Uterus (tissue), 4 donors: ENCODE results near the gene SLIT3. TPM values are rescaled to one million over a fixed set of nuclear protein-coding genes. Genes with fewer than 3 reads are reported as not detected.

ENCODE experiments used
- DNase-seq, 2 donors: peaks; one replicate each; pipeline ENCODE4 v3.0.0-alpha.2; 2019 to 2020
- H3K27ac ChIP-seq, 2 donors: fragments of 200-600 bp; sonication (generic); 1 replicate in 1 of 2; 2 replicates in 1 of 2; pipeline ENCODE4 v1.5.1; 2016 to 2018
- H3K27me3 ChIP-seq, 2 donors: fragments of 200-600 bp; sonication (generic); one replicate each; pipeline ENCODE4 v1.5.1; 2018 to 2019; ENCODE audit warnings: control low read depth in 1 of 2
- H3K36me3 ChIP-seq, 2 donors: fragments of 200-600 bp; sonication (generic); one replicate each; pipeline ENCODE4 v1.5.1; 2019; ENCODE audit warnings: control low read depth in 1 of 2
- H3K4me1 ChIP-seq, 2 donors: fragments of 200-600 bp; sonication (generic); one replicate each; pipeline ENCODE4 v1.5.1; 2018 to 2019; ENCODE audit warnings: control low read depth in 1 of 2
- H3K4me3 ChIP-seq, 2 donors: fragments of 200-600 bp; sonication (generic); 1 replicate in 1 of 2; 2 replicates in 1 of 2; pipeline ENCODE4 v1.5.1; 2018 to 2019; ENCODE audit warnings: mild to moderate bottlenecking in 1 of 2
- H3K9me3 ChIP-seq, 2 donors: fragments of 200-600 bp; sonication (generic); one replicate each; pipeline ENCODE4 v1.5.1; 2019; ENCODE audit warnings: control low read depth in 1 of 2
- POLR2A ChIP-seq, 2 donors: fragments of 450-650 bp; IDR thresholded peaks; one replicate each; pipeline ENCODE4 v1.6.1; 2016; ENCODE audit warnings: antibody characterized with exemption in 2 of 2, mild to moderate bottlenecking in 1 of 2, moderate library complexity in 1 of 2
- intact Hi-C: fragments of 100-400 bp; cut with DNase I; formaldehyde crosslinking; loops from one replicate; pipeline ENCODE4 v1.15.1; 2023; ENCODE audit warnings: low total_unique reads
- total RNA-seq, 4 donors: library from RNA; depleted of rRNA in 3 of 4; stranded (reverse); fragments of >200 nt in 3 of 4; gene quantifications; one replicate each; pipeline versions ENCODE4 v1.1.0 to v1.2.4, GENCODE V29; 2014 to 2023
- TF ChIP-seq, protein P1 (sequence below), 4 experiments: fragments of 200-600 bp in 2 of 4; fragments of 450-650 bp in 2 of 4; sonication (generic) in 2 of 4; IDR thresholded peaks; one replicate each; pipeline ENCODE4 v1.5.1; 2016 to 2019; ENCODE audit warnings: antibody characterized with exemption in 4 of 4, mild to moderate bottlenecking in 2 of 4, moderate library complexity in 1 of 4
- donor health status: DM: yes; HTN: yes; CAD: no.

SLIT3 gene
- total RNA-seq, 4 donors from 2014 or later: 9.4 to 62.2 (median 28.1) TPM

- no peaks in the 10 kb centered on the region for H3K9me3 ChIP-seq
- H3K27me3 ChIP-seq: no peaks in the 10 kb centered on the region
- no peaks in the 10 kb centered on the region for H3K4me1 ChIP-seq
- no peak overlapping the region for H3K27ac ChIP-seq
- H3K36me3 ChIP-seq: no peaks in the 10 kb centered on the region
- no peak for DNase-seq
- TF ChIP-seq POLR2A (IDR thresholded peaks at IDR 0.05): no peak
- TF ChIP-seq, protein P1, sequence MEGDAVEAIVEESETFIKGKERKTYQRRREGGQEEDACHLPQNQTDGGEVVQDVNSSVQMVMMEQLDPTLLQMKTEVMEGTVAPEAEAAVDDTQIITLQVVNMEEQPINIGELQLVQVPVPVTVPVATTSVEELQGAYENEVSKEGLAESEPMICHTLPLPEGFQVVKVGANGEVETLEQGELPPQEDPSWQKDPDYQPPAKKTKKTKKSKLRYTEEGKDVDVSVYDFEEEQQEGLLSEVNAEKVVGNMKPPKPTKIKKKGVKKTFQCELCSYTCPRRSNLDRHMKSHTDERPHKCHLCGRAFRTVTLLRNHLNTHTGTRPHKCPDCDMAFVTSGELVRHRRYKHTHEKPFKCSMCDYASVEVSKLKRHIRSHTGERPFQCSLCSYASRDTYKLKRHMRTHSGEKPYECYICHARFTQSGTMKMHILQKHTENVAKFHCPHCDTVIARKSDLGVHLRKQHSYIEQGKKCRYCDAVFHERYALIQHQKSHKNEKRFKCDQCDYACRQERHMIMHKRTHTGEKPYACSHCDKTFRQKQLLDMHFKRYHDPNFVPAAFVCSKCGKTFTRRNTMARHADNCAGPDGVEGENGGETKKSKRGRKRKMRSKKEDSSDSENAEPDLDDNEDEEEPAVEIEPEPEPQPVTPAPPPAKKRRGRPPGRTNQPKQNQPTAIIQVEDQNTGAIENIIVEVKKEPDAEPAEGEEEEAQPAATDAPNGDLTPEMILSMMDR (IDR thresholded peaks at IDR 0.05): no peak
- intact Hi-C loops: no loop called here
- H3K4me3 ChIP-seq: no peak overlapping the region
Measured at GRCh38 chr5:168713051-168713450, 587.9 kb downstream of the SLIT3 start.

DNA sequence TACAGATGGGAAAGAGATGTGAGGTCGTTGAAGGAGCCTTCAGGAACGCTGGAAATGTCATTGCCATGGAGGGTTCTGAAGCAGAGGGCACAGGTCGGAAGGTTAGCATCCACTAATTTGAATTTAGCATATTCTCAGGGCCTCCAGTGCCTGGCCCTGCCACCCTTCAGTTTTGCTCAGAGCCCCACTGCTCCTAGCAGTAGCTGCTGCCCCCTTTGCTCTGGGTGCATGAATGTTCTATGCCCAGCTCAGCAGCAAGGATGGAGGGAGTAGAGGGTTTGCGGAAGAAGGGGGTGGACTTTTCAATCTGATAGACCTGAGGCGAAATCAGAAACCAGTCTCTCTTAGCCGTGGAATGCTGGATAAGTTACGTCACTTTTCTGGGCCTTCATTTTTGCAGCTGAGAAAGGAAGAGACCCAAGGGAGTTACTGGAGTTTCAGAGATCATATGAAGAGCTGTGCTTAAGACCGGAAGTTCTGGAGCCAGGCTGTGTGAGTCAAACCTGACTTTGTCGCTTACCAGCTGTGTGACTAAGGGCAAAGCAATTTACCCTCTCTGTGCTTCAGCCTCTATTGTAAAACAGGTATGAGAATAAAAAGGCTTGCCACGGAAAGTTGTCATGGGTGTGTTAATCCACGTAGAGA is 588.5 kb downstream of the SLIT3 start:
- no peak for DNase-seq
- H3K4me3 ChIP-seq: no peak overlapping the region
- TF ChIP-seq, protein P1 (IDR thresholded peaks at IDR 0.05): no peak
- no peak for TF ChIP-seq POLR2A (IDR thresholded peaks at IDR 0.05)
- no peaks in the 10 kb centered on the region for H3K4me1 ChIP-seq
- intact Hi-C loops: no loop called here
- H3K9me3 ChIP-seq: no peaks in the 10 kb centered on the region
- H3K27ac ChIP-seq: no peak overlapping the region
- H3K27me3 ChIP-seq: no peaks in the 10 kb centered on the region
- no peaks in the 10 kb centered on the region for H3K36me3 ChIP-seq

DNA sequence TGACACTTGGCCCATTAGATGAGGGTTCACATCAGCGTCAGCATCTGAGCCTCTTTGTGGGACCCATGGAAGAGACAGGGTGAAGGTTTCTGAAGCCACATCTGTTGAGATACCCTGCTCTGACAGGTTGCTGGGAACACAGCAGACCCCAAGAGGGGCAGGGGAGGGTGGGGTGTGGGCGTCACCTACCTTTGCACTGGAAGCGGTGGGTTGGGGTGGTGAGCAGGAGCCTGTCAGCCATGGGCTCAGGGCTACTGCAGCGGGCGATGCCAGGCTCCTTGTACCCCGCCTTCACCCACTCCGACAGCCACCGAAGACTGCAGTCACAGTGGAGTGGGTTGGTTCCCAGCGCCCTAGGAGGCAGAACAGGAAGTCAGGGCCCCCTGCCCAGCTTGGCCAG is 590.2 kb downstream of the SLIT3 start:
- Histone ChIP-seq H3K4me1 (no peaks in the 10 kb centered on the region), H3K36me3 (no peaks in the 10 kb centered on the region), H3K27ac (no peak overlapping the region), H3K4me3 (no peak overlapping the region), H3K27me3 (no peaks in the 10 kb centered on the region), H3K9me3 (no peaks in the 10 kb centered on the region)
- intact Hi-C loops: no loop called here
- no peak for DNase-seq
- TF ChIP-seq, protein P1 (IDR thresholded peaks at IDR 0.05): no peak
- no peak for TF ChIP-seq POLR2A (IDR thresholded peaks at IDR 0.05)

DNA sequence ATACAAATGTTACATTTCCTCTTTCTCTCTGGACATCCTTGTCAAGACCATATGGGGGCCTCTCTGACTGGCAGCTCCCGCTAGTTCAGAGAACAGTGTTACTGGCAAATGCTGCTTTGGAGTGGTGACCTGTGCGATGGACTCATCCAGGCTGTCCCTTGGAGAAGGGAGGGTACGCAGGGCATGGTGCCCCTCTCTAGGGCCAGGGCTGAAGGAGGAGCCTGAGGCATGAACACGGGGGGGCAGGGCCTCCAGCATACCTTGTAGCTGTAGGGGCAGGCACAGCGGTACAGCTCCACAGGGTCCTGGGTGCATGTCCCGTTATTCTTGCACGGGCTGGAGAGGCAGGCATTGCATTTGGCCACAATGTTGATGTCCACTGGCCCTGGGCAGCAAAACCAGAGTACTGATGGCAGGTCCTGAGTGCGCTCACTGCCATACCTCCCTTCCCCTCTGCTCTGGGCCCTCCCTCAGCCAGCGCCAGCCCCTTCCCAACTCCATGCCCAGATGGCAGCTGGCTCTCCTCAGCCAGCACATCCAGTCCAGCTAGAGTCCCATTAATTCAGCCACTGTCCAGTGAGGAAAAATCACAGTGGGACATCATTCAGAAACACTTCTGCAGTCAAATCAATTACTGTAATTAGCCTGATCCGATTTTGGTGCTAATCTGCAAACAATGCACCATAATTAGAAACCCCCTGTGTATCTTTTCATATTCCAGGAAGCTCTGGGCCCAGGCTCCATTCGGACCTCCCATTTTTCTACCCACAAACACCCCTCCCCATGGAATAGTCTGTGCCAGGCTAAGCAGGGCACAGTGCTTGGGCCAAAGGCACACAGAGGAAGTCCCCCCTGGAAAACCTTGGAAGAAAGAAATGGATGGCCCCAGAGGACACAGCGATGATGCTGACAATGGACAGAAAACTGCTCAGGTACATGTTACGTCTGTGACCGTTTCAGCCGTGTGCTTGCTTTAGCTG is 592.9 kb downstream of the SLIT3 start:
- H3K4me1 ChIP-seq: no peaks in the 10 kb centered on the region
- H3K4me3 ChIP-seq: no peak overlapping the region
- TF ChIP-seq POLR2A (IDR thresholded peaks at IDR 0.05): no peak
- TF ChIP-seq, protein P1 (IDR thresholded peaks at IDR 0.05): no peak
- no peaks in the 10 kb centered on the region for H3K9me3 ChIP-seq
- H3K27me3 ChIP-seq: no peaks in the 10 kb centered on the region
- no peaks in the 10 kb centered on the region for H3K36me3 ChIP-seq
- H3K27ac ChIP-seq: no peak overlapping the region
- no peak for DNase-seq
- intact Hi-C loops: no loop called here

DNA sequence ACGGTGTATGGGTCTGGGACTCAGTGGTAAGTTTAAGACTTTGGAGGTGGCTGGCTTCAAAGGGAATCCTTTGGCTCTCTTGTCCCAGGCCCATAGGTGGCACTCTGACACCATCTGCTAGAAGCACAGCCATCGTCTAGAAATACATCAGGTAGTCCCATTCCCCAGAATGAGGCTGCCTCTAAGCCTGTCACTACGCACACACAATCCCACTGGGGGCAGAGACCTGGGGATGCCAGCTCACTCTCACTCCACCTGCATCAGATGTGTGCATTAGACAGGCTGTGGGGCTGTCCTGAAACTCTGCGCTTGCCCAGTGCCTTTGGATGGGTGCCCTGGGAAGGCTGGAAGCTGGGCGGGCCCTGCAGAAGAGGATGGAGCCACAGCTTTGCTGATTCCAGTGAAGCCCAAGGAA is 594.3 kb downstream of the SLIT3 start:
- Histone ChIP-seq H3K27me3 (no peaks in the 10 kb centered on the region), H3K4me1 (no peaks in the 10 kb centered on the region), H3K27ac (no peak overlapping the region), H3K9me3 (no peaks in the 10 kb centered on the region), H3K4me3 (no peak overlapping the region), H3K36me3 (no peaks in the 10 kb centered on the region)
- intact Hi-C loops: no loop called here
- DNase-seq: no peak
- no peak for TF ChIP-seq POLR2A (IDR thresholded peaks at IDR 0.05)
- TF ChIP-seq, protein P1 (IDR thresholded peaks at IDR 0.05): peak in 3 of 4 experiments; percentile 24 to 35 (median 29)
